HG02970 (cell line): ENCODE measurements around the gene SLAIN1.

ENCODE experiments used
- ATAC-seq: cut with Tn5 transposase; IDR thresholded peaks from one replicate; pipeline ENCODE4 v1.9.1; 2021; ENCODE audit warnings: mild to moderate bottlenecking, moderate library complexity, moderate number of reproducible peaks; ENCODE audit not compliant: unreplicated experiment, low FRiP score

SLAIN1 gene

GRCh38 chr13:77745784-77746183 is 48.3 kb downstream of the SLAIN1 start:
- ATAC-seq, result no peak

- no peak for ATAC-seq
These were observed 51.9 kb downstream of the SLAIN1 start for GRCh38 chr13:77749344-77749880.

- ATAC-seq, result no peak
These were observed 54.3 kb downstream of the SLAIN1 start for GRCh38 chr13:77751513-77752456.

GRCh38 chr13:77752512-77753069 is 55.1 kb downstream of the SLAIN1 start:
- ATAC-seq, result no peak

GRCh38 chr13:77760893-77761292 is 63.4 kb downstream of the SLAIN1 start:
- ATAC-seq, result no peak

- ATAC-seq, result no peak
These were observed 69.9 kb downstream of the SLAIN1 start for GRCh38 chr13:77767413-77767812.

GRCh38 chr13:77774181-77774580 is 76.7 kb downstream of the SLAIN1 start:
- no peak for ATAC-seq

- no peak for ATAC-seq
These were observed 79.2 kb downstream of the SLAIN1 start for GRCh38 chr13:77776704-77777103.

- no peak for ATAC-seq
These were observed 82.2 kb downstream of the SLAIN1 start for GRCh38 chr13:77779552-77780272.

- no peak for ATAC-seq
These were observed 84.3 kb downstream of the SLAIN1 start for GRCh38 chr13:77781808-77782207.

- no peak for ATAC-seq
These were observed 87.0 kb downstream of the SLAIN1 start for GRCh38 chr13:77784515-77784914.

- ATAC-seq, result no peak
These were observed 89.3 kb downstream of the SLAIN1 start for GRCh38 chr13:77786695-77787287.

- no peak for ATAC-seq
These were observed 91.9 kb downstream of the SLAIN1 start for GRCh38 chr13:77789376-77789775.

GRCh38 chr13:77800219-77800618 is 102.7 kb downstream of the SLAIN1 start:
- ATAC-seq, result no peak

- no peak for ATAC-seq
These were observed 109.0 kb downstream of the SLAIN1 start for GRCh38 chr13:77806518-77806917.

GRCh38 chr13:77807431-77808135 is 110.1 kb downstream of the SLAIN1 start:
- no peak for ATAC-seq

GRCh38 chr13:77810430-77810829 is 112.9 kb downstream of the SLAIN1 start:
- no peak for ATAC-seq

GRCh38 chr13:77810878-77811277 is 113.4 kb downstream of the SLAIN1 start:
- ATAC-seq, result no peak

GRCh38 chr13:77811381-77811780 is 113.9 kb downstream of the SLAIN1 start:
- no peak for ATAC-seq

GRCh38 chr13:77811981-77812380 is 114.5 kb downstream of the SLAIN1 start:
- ATAC-seq, result no peak
